Coronary artery (tissue), 2 donors: ENCODE data around the gene SEC16A.
"Not testable (repeated sequence)": the region's sequence is repeated elsewhere in the genome, so short reads cannot be mapped to it uniquely, and the experiment has no call there.

ENCODE experiments used
- DNase-seq: peaks from one replicate; pipeline ENCODE4 v3.0.0-alpha.2; 2017; ENCODE audit warnings: low spot score
- H3K27ac ChIP-seq, 2 donors: fragments of 200-600 bp; sonication (generic); one replicate each; pipeline ENCODE4 v1.5.1; 2016 to 2019
- H3K4me3 ChIP-seq: fragments of 200-600 bp; sonication (generic); 2 replicates; pipeline ENCODE4 v1.5.1; 2016; ENCODE audit warnings: mild to moderate bottlenecking, moderate library complexity
- TF ChIP-seq, protein P1 (sequence below): fragments of 200-600 bp; sonication (generic); IDR thresholded peaks from one replicate; pipeline ENCODE4 v1.5.1; 2019; ENCODE audit warnings: antibody characterized with exemption

The SEC16A gene

DNA sequence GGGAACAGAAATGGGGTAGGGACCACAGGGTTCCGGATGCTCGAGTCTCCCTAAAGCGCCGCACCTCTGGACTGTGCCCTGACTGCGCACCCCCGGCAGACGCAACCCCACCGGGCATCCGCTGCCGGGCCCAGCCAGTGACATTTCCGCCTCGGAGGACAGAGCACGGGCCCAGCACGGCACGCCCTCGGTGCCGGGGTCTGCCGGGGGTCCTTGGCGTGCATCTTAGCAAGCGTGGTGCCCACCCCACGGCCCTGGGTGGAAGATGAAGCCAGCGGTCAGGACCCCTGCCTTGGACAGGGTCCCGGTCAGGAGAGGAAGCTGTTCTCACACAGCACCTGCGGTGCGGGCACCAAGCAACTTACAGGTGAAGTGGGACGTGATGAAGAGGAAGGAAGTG lies 50.2 kb downstream of the SEC16A start:
- TF ChIP-seq, protein P1, sequence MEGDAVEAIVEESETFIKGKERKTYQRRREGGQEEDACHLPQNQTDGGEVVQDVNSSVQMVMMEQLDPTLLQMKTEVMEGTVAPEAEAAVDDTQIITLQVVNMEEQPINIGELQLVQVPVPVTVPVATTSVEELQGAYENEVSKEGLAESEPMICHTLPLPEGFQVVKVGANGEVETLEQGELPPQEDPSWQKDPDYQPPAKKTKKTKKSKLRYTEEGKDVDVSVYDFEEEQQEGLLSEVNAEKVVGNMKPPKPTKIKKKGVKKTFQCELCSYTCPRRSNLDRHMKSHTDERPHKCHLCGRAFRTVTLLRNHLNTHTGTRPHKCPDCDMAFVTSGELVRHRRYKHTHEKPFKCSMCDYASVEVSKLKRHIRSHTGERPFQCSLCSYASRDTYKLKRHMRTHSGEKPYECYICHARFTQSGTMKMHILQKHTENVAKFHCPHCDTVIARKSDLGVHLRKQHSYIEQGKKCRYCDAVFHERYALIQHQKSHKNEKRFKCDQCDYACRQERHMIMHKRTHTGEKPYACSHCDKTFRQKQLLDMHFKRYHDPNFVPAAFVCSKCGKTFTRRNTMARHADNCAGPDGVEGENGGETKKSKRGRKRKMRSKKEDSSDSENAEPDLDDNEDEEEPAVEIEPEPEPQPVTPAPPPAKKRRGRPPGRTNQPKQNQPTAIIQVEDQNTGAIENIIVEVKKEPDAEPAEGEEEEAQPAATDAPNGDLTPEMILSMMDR: no peak
- no peak overlapping the region for H3K4me3 ChIP-seq
- DNase-seq: no peak
- no peak overlapping the region for H3K27ac ChIP-seq

GRCh38 chr9:136431782-136432350 lies 51.0 kb downstream of the SEC16A start:
- H3K27ac ChIP-seq: no peak overlapping the region
- DNase-seq: no peak
- TF ChIP-seq, protein P1: no peak
- no peak overlapping the region for H3K4me3 ChIP-seq

DNA sequence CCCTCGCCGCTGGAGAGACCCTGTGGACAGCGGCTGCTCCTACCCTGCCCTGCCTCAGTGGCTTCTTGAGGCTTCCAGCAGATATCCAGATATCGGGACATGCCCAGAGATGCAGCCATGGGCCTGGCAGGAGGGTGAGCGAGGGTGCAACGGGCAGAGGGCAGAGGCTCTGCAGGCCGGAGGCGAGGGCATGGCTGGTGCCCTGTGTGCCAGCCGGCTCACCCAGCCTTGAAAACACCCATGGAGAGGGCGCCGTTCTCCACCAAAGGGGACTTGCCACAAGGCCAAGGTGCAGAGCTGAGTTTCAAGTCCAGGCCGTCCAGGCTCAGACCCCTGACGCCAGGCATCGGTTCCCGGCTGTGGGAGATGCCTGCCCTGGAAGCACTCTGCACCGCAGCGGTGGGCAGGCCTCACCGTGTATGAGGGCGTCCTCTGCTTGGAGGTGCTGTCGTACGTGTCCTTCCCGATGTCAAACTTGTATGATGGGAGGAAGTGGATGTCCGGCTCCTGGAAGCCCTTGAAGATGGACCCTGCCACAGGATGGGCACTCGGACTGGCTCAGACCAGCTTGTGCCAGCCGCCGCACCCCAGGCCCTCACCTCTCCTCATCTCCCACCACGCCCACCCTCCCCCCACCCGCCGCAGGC lies 52.1 kb downstream of the SEC16A start:
- no peak for DNase-seq
- Histone ChIP-seq H3K4me3 (no peak overlapping the region), H3K27ac (no peak overlapping the region)
- TF ChIP-seq, protein P1: no peak

- TF ChIP-seq, protein P1: no peak
- H3K4me3 ChIP-seq: no peak overlapping the region
- DNase-seq: no peak
- H3K27ac ChIP-seq: no peak overlapping the region
Observed at GRCh38 chr9:136429683-136430491, 53.0 kb downstream of the SEC16A start.

DNA sequence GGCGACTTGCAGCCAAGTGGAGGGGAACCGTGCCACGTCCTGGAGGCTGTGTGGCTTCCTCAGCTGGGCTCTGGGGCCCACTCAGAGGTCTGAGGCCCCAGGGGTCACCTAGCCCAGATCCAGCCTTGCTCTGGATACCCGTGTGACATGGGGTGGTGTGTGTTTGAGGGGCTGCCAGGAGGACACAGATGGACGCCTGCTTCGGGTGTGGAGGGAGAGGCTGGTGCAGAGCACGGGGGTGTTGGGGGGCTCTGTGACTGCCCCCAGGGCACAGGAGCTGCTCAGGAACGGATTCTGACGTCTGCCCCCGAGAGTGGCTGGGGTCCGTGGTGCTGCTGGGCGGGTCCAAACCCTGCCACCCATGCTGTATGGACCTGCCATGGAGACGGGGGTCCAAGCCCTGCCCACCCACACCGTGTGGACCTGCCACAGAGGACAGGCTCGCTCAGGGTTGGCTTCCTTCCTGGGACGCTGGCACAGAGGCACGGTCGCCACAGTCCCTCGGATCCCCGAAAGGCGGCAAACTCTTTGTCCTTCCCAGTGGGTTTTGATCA lies 53.7 kb downstream of the SEC16A start:
- Histone ChIP-seq H3K4me3 (no peak overlapping the region), H3K27ac (no peak overlapping the region)
- TF ChIP-seq, protein P1: no peak
- DNase-seq: no peak

DNA sequence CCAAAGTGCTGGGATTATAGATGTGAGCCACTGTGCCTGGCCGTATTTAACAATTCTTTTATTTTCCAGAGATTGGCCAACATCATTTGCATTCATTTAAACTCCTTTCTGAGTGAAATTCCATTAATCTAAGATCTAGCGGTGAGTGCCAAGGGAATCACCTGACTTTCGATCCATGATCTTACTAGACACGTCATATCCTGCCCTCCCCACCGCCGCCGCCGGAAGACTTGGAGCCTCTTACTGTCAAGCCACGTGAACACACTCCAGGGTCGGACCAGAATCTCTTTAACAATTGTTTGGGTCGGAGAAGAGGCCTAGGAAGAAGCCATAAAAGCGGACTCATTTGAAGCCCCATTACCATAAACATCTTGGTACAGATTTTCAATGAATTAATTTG lies 56.1 kb downstream of the SEC16A start:
- DNase-seq: no peak
- Histone ChIP-seq H3K4me3 (no peak overlapping the region), H3K27ac (no peak overlapping the region)
- TF ChIP-seq, protein P1: no peak

GRCh38 chr9:136425367-136425766 lies 57.5 kb downstream of the SEC16A start:
- not testable (repeated sequence) for DNase-seq, H3K27ac ChIP-seq, H3K4me3 ChIP-seq
